Measurements from ENCODE around the gene GREM2. TPM values are rescaled to one million over a fixed set of nuclear protein-coding genes. Genes with fewer than 3 reads are reported as not detected.

Gene GREM2
- total RNA-seq, 2 donors from 2014 or later = 1.6 TPM

DNA sequence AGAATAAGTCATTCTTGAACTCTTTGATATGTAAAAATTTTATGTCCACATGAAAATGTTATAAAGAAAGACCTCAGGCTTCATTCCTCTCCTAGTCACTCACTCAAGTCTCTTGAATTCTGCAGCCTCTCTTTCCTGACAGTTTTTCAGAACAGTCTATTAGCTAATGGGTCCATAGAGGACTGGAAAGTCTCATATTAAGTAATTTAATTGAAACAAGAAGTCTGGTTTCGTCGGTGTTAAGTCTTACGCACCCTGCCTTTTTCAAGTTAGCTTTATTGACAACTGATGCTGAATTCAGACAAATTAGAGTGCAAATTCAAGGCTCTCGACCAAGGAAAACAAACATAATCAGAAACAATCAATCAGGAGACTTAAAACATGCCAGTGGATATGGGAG is 105.8 kb downstream of the GREM2 start:
- Histone ChIP-seq H3K9me3 (no peaks in the 10 kb centered on the region), H3K27ac (no peak overlapping the region), H3K4me3 (no peak overlapping the region), H3K4me1 (ENCODE audit: control insufficient read depth in 1 of 2, low read depth in 2 of 2) (no peaks in the 10 kb centered on the region), H3K36me3 (no peaks in the 10 kb centered on the region), H3K27me3 (replicated peaks; ENCODE audit: insufficient read depth) (no peaks in the 10 kb centered on the region)
- TF ChIP-seq, protein P1, sequence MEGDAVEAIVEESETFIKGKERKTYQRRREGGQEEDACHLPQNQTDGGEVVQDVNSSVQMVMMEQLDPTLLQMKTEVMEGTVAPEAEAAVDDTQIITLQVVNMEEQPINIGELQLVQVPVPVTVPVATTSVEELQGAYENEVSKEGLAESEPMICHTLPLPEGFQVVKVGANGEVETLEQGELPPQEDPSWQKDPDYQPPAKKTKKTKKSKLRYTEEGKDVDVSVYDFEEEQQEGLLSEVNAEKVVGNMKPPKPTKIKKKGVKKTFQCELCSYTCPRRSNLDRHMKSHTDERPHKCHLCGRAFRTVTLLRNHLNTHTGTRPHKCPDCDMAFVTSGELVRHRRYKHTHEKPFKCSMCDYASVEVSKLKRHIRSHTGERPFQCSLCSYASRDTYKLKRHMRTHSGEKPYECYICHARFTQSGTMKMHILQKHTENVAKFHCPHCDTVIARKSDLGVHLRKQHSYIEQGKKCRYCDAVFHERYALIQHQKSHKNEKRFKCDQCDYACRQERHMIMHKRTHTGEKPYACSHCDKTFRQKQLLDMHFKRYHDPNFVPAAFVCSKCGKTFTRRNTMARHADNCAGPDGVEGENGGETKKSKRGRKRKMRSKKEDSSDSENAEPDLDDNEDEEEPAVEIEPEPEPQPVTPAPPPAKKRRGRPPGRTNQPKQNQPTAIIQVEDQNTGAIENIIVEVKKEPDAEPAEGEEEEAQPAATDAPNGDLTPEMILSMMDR (IDR thresholded peaks at IDR 0.05) = no peak
- DNase-seq (ENCODE audit: low spot score) (no peak), ATAC-seq (ENCODE audit: insufficient number of reproducible peaks, low FRiP score, low read depth) (no peak)

DNA sequence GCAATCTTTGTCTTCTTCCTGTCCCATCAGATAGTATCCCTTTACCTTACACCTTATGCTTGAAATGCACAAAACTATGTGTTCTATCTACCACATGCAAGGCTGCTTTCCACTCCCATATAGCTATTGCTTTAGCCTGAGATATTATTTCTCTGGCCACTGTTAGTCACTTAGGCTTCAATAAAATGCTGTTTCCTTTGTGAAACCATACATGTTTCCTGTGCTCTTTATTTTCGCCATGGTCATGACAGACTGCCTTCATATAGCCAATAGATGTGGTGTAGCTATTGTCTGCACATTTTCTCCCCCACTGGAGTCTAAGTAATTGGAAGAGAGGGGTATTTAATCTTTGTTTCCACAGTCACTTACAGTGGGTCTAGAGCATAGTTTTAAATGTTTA is 108.4 kb downstream of the GREM2 start:
- no peaks in the 10 kb centered on the region for H3K9me3 ChIP-seq
- DNase-seq (ENCODE audit: low spot score) (no peak), ATAC-seq (ENCODE audit: insufficient number of reproducible peaks, low FRiP score, low read depth) (no peak)
- no peaks in the 10 kb centered on the region for H3K27me3 ChIP-seq (replicated peaks; ENCODE audit: insufficient read depth)
- TF ChIP-seq, protein P1 (IDR thresholded peaks at IDR 0.05) = no peak
- no peak overlapping the region for H3K4me3 ChIP-seq
- no peaks in the 10 kb centered on the region for H3K4me1 ChIP-seq (ENCODE audit: control insufficient read depth in 1 of 2, low read depth in 2 of 2)
- H3K36me3 ChIP-seq = no peaks in the 10 kb centered on the region
- no peak overlapping the region for H3K27ac ChIP-seq

DNA sequence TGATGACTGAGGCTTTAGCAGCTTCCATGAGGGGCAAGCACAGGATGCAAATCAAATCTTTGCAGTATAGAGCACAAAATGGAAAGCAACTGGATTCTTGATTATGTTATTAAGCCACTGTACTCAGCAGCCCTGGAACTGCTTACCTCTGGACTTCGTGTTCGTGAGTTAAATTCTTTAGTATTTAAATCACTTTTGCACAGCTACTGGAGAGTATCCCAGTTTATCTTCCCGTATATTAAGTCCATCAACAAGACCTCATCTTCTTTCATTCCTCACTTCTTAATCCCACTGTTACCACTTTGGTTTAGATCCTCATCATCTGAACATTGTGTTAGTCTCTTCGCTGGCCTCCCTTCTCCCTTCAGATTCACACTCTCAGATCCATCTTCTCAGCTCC is 108.9 kb downstream of the GREM2 start:
- H3K9me3 ChIP-seq = no peaks in the 10 kb centered on the region
- H3K27ac ChIP-seq = no peak overlapping the region

DNA sequence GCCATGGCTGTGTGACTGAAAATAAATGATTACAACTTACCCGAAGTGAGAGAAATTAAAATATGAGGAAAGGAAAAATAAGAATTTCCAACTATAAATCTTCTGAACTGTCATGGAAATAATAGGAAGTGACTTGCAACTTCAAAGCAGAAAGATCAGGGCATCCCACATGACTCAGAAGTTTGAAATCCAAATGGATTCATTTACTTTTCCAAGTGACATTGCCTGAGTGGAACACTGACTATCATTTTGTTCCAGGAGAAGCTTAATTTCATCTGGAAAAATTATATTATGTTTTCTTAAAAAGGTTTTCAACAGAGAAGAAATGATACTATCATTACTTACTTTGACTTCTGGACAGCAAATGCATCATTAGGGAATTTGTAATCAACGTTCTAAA is 110.8 kb downstream of the GREM2 start:
- Histone ChIP-seq H3K27me3 (replicated peaks; ENCODE audit: insufficient read depth) (no peaks in the 10 kb centered on the region), H3K4me1 (ENCODE audit: control insufficient read depth in 1 of 2, low read depth in 2 of 2) (no peaks in the 10 kb centered on the region), H3K4me3 (no peak overlapping the region), H3K9me3 (no peaks in the 10 kb centered on the region), H3K36me3 (no peaks in the 10 kb centered on the region), H3K27ac (no peak overlapping the region)
- TF ChIP-seq, protein P1 (IDR thresholded peaks at IDR 0.05) = no peak
- ATAC-seq (ENCODE audit: insufficient number of reproducible peaks, low FRiP score, low read depth) (no peak), DNase-seq (ENCODE audit: low spot score) (no peak)

More for the DNA sequence above, 108.9 kb downstream of the GREM2 start:
- DNase-seq (ENCODE audit: low spot score) = no peak
- TF ChIP-seq, protein P1 (IDR thresholded peaks at IDR 0.05) = no peak
- H3K36me3 ChIP-seq = no peaks in the 10 kb centered on the region
- no peak for ATAC-seq (ENCODE audit: insufficient number of reproducible peaks, low FRiP score, low read depth)
- H3K4me1 ChIP-seq (ENCODE audit: control insufficient read depth in 1 of 2, low read depth in 2 of 2) = no peaks in the 10 kb centered on the region
- no peak overlapping the region for H3K4me3 ChIP-seq
- no peaks in the 10 kb centered on the region for H3K27me3 ChIP-seq (replicated peaks; ENCODE audit: insufficient read depth)

DNA sequence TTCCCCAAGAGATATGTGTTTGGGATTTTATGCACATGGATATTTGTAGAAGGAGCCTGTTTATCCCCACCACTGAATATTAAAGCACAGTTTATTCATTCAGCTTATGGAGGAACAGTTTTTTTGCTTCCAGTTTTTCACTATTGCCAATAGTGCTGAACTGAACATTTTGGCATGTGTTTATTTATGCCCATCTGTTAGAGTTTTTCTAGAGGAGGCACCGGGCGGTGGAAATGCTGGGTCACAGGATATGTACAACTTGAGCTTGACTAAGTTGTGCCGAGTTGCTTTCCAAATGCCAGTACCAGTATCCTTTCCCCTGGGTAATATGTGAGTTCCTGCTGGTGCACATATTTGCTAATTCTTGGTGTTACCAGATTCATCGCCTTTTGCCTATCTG is 111.3 kb downstream of the GREM2 start:
- no peaks in the 10 kb centered on the region for H3K27me3 ChIP-seq (replicated peaks; ENCODE audit: insufficient read depth)
- TF ChIP-seq, protein P1 (IDR thresholded peaks at IDR 0.05) = no peak
- no peak overlapping the region for H3K27ac ChIP-seq
- DNase-seq (ENCODE audit: low spot score) (no peak), ATAC-seq (ENCODE audit: insufficient number of reproducible peaks, low FRiP score, low read depth) (no peak)
- H3K36me3 ChIP-seq = no peaks in the 10 kb centered on the region
- H3K4me3 ChIP-seq = no peak overlapping the region
- H3K9me3 ChIP-seq = no peaks in the 10 kb centered on the region
- H3K4me1 ChIP-seq (ENCODE audit: control insufficient read depth in 1 of 2, low read depth in 2 of 2) = no peaks in the 10 kb centered on the region
